Heart left ventricle (tissue), 13 donors: ENCODE results near the gene NOS1AP.

Source experiments
- POLR2A ChIP-seq, 2 donors: fragments of 450-650 bp; IDR thresholded peaks; one replicate each; pipeline ENCODE4 v1.6.1; 2017; ENCODE audit warnings: antibody characterized with exemption in 2 of 2, mild to moderate bottlenecking in 2 of 2, moderate library complexity in 2 of 2
- TF ChIP-seq, protein P1 (sequence below), 12 donors: fragments of 200-600 bp; sonication (generic) in 4 of 12; IDR thresholded peaks; one replicate each; pipeline versions ENCODE4 v1.5.0 to v1.8.0; 2018 to 2022; ENCODE audit warnings: antibody characterized with exemption in 12 of 12, mild to moderate bottlenecking in 5 of 12
- donor health status: ischemic (EF 13 %, LVEDD 7.1; RV severe dilation, severe dysfunction).
- donor health status: DM: no; HTN: yes; CAD: no.
- donor health status: DM: no; HTN: no; CAD: no.
- donor health status: ischemic (EF 25% LVEDD 6.9; RV normal size, moderate dysfunction).
- donor health status: ischemic (EF 25% LVEDD 5.7; RV mildly dilated, moderate dysfunction).
- donor health status: ischemic (EF 35%, LVEDD 5.7; RV mildly dilated, moderate dysfunction).
- donor health status: nonischemic (EF 11% LVEDD 7.7; RV severe dilation, severe dysfunction).
- donor health status: DM: yes; HTN: yes; CAD: no.
- donor health status: PGD.
- donor health status: ischemic (EF 29% LVEDD 5.4; RV normal size, mild dysfunction).
- donor health status: nonischemic (EF 23%, LVEDD 6.1; RV moderate dilation, normal function).

GRCh38 chr1:162416215-162416614, 346.7 kb downstream of the NOS1AP start:
- TF ChIP-seq, protein P1, sequence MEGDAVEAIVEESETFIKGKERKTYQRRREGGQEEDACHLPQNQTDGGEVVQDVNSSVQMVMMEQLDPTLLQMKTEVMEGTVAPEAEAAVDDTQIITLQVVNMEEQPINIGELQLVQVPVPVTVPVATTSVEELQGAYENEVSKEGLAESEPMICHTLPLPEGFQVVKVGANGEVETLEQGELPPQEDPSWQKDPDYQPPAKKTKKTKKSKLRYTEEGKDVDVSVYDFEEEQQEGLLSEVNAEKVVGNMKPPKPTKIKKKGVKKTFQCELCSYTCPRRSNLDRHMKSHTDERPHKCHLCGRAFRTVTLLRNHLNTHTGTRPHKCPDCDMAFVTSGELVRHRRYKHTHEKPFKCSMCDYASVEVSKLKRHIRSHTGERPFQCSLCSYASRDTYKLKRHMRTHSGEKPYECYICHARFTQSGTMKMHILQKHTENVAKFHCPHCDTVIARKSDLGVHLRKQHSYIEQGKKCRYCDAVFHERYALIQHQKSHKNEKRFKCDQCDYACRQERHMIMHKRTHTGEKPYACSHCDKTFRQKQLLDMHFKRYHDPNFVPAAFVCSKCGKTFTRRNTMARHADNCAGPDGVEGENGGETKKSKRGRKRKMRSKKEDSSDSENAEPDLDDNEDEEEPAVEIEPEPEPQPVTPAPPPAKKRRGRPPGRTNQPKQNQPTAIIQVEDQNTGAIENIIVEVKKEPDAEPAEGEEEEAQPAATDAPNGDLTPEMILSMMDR (IDR thresholded peaks at IDR 0.05) = no peak
- no peak for TF ChIP-seq POLR2A (IDR thresholded peaks at IDR 0.05)
